HepG2 (cell line): ENCODE results near the gene ETS2. TPM values are rescaled to one million over a fixed set of nuclear protein-coding genes. Genes with fewer than 3 reads are reported as not detected.
A peak's percentile ranks its signal among the peaks of the same experiment; 100 is the strongest.

ENCODE experiments used
- AGO2 ChIP-seq: fragments of 200-400 bp; formaldehyde crosslinking; optimal IDR thresholded peaks from 2 replicates; pipeline ENCODE3; 2017; ENCODE audit warnings: mild to moderate bottlenecking, low read depth, low read length, moderate library complexity
- ARID3A ChIP-seq: IDR thresholded peaks from 2 replicates; pipeline ENCODE4 v1.6.1; 2012; ENCODE audit warnings: low read depth, low read length, improper control_type of control experiment
- ARID4A ChIP-seq: sonication (generic); formaldehyde crosslinking; IDR thresholded peaks from 2 replicates; pipeline ENCODE4 v1.5.0; 2020; ENCODE audit warnings: mild to moderate bottlenecking, missing genetic modification reagents, borderline replicate concordance
- CBX5 ChIP-seq: sonication (generic); formaldehyde crosslinking; IDR thresholded peaks from 2 replicates; pipeline ENCODE4 v1.4.0; 2020; ENCODE audit warnings: missing genetic modification reagents, borderline replicate concordance
- CREM ChIP-seq, 2 experiments: sonication (generic) in 1 of 2; formaldehyde crosslinking in 1 of 2; IDR thresholded peaks; 2 replicates each; pipeline versions ENCODE4 v1.4.0 to v1.6.1; 2016 to 2020; ENCODE audit warnings: antibody characterized with exemption in 1 of 2, mild to moderate bottlenecking in 1 of 2, missing genetic modification reagents in 1 of 2
- GMEB2 ChIP-seq: IDR thresholded peaks from 2 replicates; pipeline ENCODE4 v1.6.1; 2016; ENCODE audit warnings: missing biosample characterization, missing genetic modification reagents, low read depth
- HNF4G ChIP-seq, 2 experiments: sonication (generic) in 1 of 2; formaldehyde crosslinking in 1 of 2; IDR thresholded peaks; 2 replicates each; pipeline versions ENCODE4 v1.4.0 to v1.6.1; 2011 to 2020; ENCODE audit warnings: borderline replicate concordance in 2 of 2, low read depth in 2 of 2, mild to moderate bottlenecking in 2 of 2, low read length in 1 of 2, missing genetic modification reagents in 1 of 2, moderate library complexity in 1 of 2
- JUND ChIP-seq: sonication (generic); formaldehyde crosslinking; IDR thresholded peaks from 2 replicates; pipeline ENCODE4 v1.8.0; 2022; ENCODE audit warnings: mild to moderate bottlenecking, missing genetic modification reagents
- MAZ ChIP-seq, 2 experiments: sonication (generic) in 1 of 2; formaldehyde crosslinking in 1 of 2; IDR thresholded peaks; 2 replicates each; pipeline versions ENCODE4 v1.5.0 to v1.6.1; 2012 to 2020; ENCODE audit warnings: low read depth in 2 of 2, mild to moderate bottlenecking in 2 of 2, borderline replicate concordance in 1 of 2, improper control_type of control experiment in 1 of 2, low read length in 1 of 2, missing genetic modification reagents in 1 of 2, moderate library complexity in 1 of 2
- PBX2 ChIP-seq: IDR thresholded peaks from 2 replicates; pipeline ENCODE4 v1.6.1; 2016; ENCODE audit warnings: control low read depth
- POLR2A ChIP-seq, 2 experiments: IDR thresholded peaks; 2 replicates each; pipeline ENCODE4 v1.6.1; 2011; ENCODE audit warnings: low read depth in 2 of 2, low read length in 2 of 2, mild to moderate bottlenecking in 1 of 2, moderate library complexity in 1 of 2; ENCODE audit not compliant: insufficient read depth in 1 of 2
- RXRB ChIP-seq: IDR thresholded peaks from 2 replicates; pipeline ENCODE4 v1.6.1; 2016; ENCODE audit warnings: borderline replicate concordance, missing genetic modification reagents, missing compliant biosample characterization
- SOX13 ChIP-seq, 3 experiments: fragments of 450-650 bp in 1 of 3; sonication (generic) in 1 of 3; formaldehyde crosslinking in 1 of 3; IDR thresholded peaks in 2 of 3; conservative IDR thresholded peaks in 1 of 3; 2 replicates each; pipeline versions ENCODE4 v1.5.0 to v1.6.1; 2016 to 2020; ENCODE audit warnings: antibody characterized with exemption in 1 of 3, mild to moderate bottlenecking in 1 of 3, missing compliant biosample characterization in 1 of 3, missing genetic modification reagents in 1 of 3, moderate library complexity in 1 of 3
- TFDP2 ChIP-seq: sonication (generic); formaldehyde crosslinking; IDR thresholded peaks from 2 replicates; pipeline ENCODE4 v1.4.0; 2020; ENCODE audit warnings: missing genetic modification reagents
- ZMAT3 ChIP-seq: sonication (generic); formaldehyde crosslinking; conservative IDR thresholded peaks from 2 replicates; pipeline ENCODE4 v1.7.0; 2021; ENCODE audit warnings: missing genetic modification reagents
- ZNF337 ChIP-seq: sonication (generic); formaldehyde crosslinking; IDR thresholded peaks from 2 replicates; pipeline ENCODE4 v1.5.1; 2020; ENCODE audit warnings: missing genetic modification reagents, low read depth, mild to moderate bottlenecking, borderline replicate concordance
- ZNF562 ChIP-seq: sonication (generic); formaldehyde crosslinking; IDR thresholded peaks from 2 replicates; pipeline ENCODE4 v1.8.0; 2022; ENCODE audit warnings: missing genetic modification reagents, borderline replicate concordance
- ZNF83 ChIP-seq: sonication (generic); formaldehyde crosslinking; IDR thresholded peaks from 2 replicates; pipeline ENCODE4 v1.4.0; 2020; ENCODE audit warnings: missing genetic modification reagents, mild to moderate bottlenecking, borderline replicate concordance
- polyA plus RNA-seq, 8 experiments: library from polyadenylated mRNA; depleted of rRNA in 3 of 8; stranded (reverse) in 7 of 8; unstranded in 1 of 8; fragments of >200 nt; fragmentation: Illumina TruSeq in 4 of 8; extraction: Trizol in 4 of 8; gene quantifications; 2 replicates each; pipeline versions ENCODE4 v1.2.1 to v1.2.3, GENCODE V29; 2011 to 2016; ENCODE audit warnings: low read depth in 4 of 8, missing spikeins in 1 of 8, mixed read lengths in 1 of 8; ENCODE audit not compliant: insufficient read depth in 1 of 8
- total RNA-seq, 5 experiments: library from RNA; depleted of rRNA; stranded (reverse); fragments of >200 nt; fragmentation: Illumina TruSeq; extraction: Trizol; gene quantifications; 2 replicates each; pipeline ENCODE4 v1.2.3, GENCODE V29; 2016; ENCODE audit warnings: low read depth in 1 of 5

The ETS2 gene
- total and polyA plus RNA-seq, 2 of the 13 experiments (the other 11 are each of a cell fraction or from before 2014, with no cell fraction given), result 24.6 to 64.4 TPM

GRCh38 chr21:38834725-38835124 lies 29.0 kb downstream of the ETS2 start (continued):
- TF ChIP-seq ARID4A (CRISPR knock-in tag), result peak; percentile 40; the same call in 1 of the 2 replicates
- no peak for TF ChIP-seq GMEB2 (CRISPR knock-in tag)
- no peak for TF ChIP-seq CBX5
- TF ChIP-seq RXRB (CRISPR knock-in tag), result peak; percentile 7; the same call in 1 of the 2 replicates
- TF ChIP-seq HNF4G (IDR thresholded peaks at IDR 0.05; ENCODE audit: borderline replicate concordance, low read depth, low read length), result no peak
- no peak for TF ChIP-seq HNF4G (CRISPR knock-in tag; IDR thresholded peaks at IDR 0.05; ENCODE audit: borderline replicate concordance, low read depth)
- no peak for TF ChIP-seq CREM (IDR thresholded peaks at IDR 0.05)
- TF ChIP-seq CREM (CRISPR knock-in tag; IDR thresholded peaks at IDR 0.05), result no peak
- no peak for TF ChIP-seq ZNF83 (CRISPR knock-in tag)
- TF ChIP-seq ZMAT3 (CRISPR knock-in tag), result no peak
- TF ChIP-seq PBX2 (CRISPR knock-in tag), result no peak
- no peak for TF ChIP-seq ZNF337
- no peak for TF ChIP-seq ZNF562 (CRISPR knock-in tag)
- no peak for TF ChIP-seq AGO2
- no peak for TF ChIP-seq JUND (CRISPR knock-in tag)
- TF ChIP-seq ARID3A, result 0 out of 2 replicates have a peak, but pooled peaks have one; percentile 33
- 0 out of 4 replicates have a peak, but pooled peaks of 1 of the 2 experiments have one; percentile 31 for TF ChIP-seq POLR2A (IDR thresholded peaks at IDR 0.05; ENCODE audit: insufficient read depth in 1 of 2, low read depth in 2 of 2, low read length in 2 of 2)
- no peak for TF ChIP-seq SOX13 (IDR thresholded peaks at IDR 0.05)
- peak in 1 of 2 experiments; percentile 57; a peak in 2 of 4 replicates for TF ChIP-seq SOX13 (CRISPR knock-in tag; conservative IDR thresholded peaks at IDR 0.05 in 1 of 2, IDR thresholded peaks at IDR 0.05 in 1 of 2)
- TF ChIP-seq MAZ (IDR thresholded peaks at IDR 0.05; ENCODE audit: borderline replicate concordance, low read depth, low read length), result no peak
- TF ChIP-seq MAZ (CRISPR knock-in tag; IDR thresholded peaks at IDR 0.05; ENCODE audit: low read depth), result no peak
- no peak for TF ChIP-seq TFDP2 (CRISPR knock-in tag)
